NCI-H1048 (cell line): ENCODE measurements around the gene NNAT.

Experiments used
- DNase-seq: peaks from one replicate; lab custom pipeline; 2025; lab: John Stamatoyannopoulos, UW

Gene NNAT

GRCh38 chr20:37523911-37524700 lies 3.1 kb downstream of the NNAT start:
- no peak for DNase-seq

- no peak for DNase-seq
Observed at GRCh38 chr20:37524859-37525708, 4.0 kb downstream of the NNAT start.

- DNase-seq, result no peak
Observed at GRCh38 chr20:37525810-37526209, 4.8 kb downstream of the NNAT start.

DNA sequence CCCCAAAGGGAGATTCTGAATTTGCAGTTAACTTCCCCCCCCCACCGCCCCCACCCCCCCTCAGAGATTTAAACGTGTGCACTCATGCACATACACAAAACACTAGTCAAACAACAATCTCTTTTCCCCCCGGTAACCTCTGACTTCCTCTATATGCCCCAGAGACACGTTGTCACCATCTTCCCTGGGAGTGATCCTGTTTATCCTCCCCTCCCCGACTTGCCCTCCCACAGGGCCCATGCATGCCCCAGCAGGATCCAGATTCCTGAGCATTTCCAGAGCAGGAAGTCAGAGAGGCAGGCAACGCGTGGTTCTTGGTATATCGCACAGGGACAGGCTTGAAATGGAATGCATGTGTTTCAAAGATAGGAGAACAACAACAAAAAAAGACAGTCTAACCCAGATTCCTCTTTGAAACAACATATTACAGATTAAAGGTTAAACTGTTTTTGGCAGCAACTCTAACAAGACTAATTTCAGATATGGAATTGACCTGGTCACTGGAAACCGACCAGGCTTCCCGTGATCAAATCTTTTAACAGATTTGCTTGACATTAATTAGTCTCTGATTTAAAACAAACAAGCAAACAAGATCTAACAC lies 5.3 kb downstream of the NNAT start:
- no peak for DNase-seq

GRCh38 chr20:37526839-37527637 lies 6.0 kb downstream of the NNAT start:
- DNase-seq, result no peak

GRCh38 chr20:37527638-37528445 lies 6.8 kb downstream of the NNAT start, which contains the start of gene BLCAP:
Gene BLCAP, minus strand, starts transcription at chr20:37527876. Its CDS starts 8,702 bp downstream, at chr20:37519174.
- peak; percentile 51 for DNase-seq

GRCh38 chr20:37528446-37529213 lies 7.6 kb downstream of the NNAT start:
- DNase-seq, result no peak

GRCh38 chr20:37529214-37529967 lies 8.3 kb downstream of the NNAT start:
- no peak for DNase-seq

GRCh38 chr20:37529968-37530600 lies 9.0 kb downstream of the NNAT start:
- no peak for DNase-seq

DNA sequence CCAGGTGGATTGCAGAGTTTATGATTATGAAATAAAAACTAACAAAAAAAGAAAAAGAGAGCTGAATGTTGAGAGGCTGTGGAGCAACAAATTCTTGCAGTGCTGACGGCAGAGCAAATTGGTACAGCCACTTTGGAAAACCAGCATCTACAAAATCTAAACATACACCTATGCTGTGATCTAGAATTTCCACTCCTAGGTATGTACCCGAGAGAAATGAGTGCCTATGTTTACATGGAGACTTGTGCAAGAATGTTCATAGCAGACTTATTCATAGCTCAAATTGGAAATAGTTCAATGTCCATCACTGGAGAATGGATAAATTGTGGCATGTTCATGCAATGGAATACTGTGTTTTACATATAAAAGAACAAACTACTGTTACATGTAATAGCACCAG lies 9.6 kb downstream of the NNAT start:
- DNase-seq, result no peak

DNA sequence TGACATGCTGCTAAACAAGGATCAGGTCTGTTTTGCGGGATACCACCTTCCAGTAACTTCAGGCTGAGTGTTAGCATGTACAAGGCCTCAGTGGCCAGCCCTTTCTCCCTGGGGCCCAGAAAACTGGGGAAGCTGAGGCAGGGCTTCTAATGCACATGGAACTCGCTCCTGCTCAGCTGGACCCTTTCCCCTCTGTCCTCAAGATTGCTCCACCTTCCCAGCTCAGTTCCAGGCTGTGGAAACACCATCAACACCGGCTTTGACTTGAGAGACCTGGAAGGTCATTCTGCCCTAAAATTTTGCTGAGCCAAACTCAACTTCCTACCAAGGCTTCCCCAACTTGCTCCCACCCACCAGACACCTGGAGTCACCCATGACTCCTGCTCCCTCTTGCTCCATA lies 10.8 kb downstream of the NNAT start:
- DNase-seq, result no peak

GRCh38 chr20:37533154-37533715 lies 12.2 kb downstream of the NNAT start:
- DNase-seq, result no peak

GRCh38 chr20:37534401-37535157 lies 13.5 kb downstream of the NNAT start:
- peak; percentile 20 for DNase-seq

- DNase-seq, result no peak
Observed at GRCh38 chr20:37535443-37536132, 14.5 kb downstream of the NNAT start.

DNA sequence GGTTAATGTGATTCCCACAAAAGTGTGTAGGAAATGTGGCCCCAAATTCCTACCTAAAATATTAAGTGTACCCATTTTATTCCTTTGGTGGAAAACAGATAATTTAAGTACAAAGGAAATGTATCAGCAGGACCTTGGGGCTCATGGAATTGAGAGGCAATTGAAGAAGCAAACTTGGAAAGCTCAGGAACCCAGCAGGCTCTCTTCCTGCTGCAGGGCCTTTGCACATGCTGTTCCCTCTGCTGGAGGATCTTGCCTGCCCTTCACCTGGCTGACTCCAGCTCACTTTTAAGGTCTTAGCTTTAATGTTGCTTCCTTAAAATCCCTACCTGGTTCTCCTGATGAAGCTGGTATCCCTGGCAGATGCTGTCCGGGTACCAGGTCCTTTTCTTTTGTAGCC lies 16.5 kb downstream of the NNAT start:
- DNase-seq, result no peak

DNA sequence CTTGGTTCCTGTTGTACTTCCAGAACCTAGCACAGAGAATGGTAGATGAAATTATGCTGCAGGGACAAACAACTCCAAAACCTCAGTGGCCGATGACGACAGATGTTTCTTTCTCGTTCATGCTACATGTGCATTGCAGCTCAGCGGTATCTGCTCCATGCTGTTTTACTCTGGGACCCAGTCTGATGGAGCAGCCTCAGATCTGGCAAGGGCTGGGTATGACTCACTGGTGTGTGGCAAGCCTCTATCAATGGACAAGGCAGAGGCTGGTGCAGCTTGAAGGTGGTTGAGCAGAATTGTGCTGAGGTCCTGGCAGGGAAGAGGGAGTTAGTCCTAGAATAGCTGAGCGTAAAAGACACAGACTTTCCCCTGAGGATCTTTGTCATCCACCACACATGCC lies 17.0 kb downstream of the NNAT start:
- no peak for DNase-seq

DNA sequence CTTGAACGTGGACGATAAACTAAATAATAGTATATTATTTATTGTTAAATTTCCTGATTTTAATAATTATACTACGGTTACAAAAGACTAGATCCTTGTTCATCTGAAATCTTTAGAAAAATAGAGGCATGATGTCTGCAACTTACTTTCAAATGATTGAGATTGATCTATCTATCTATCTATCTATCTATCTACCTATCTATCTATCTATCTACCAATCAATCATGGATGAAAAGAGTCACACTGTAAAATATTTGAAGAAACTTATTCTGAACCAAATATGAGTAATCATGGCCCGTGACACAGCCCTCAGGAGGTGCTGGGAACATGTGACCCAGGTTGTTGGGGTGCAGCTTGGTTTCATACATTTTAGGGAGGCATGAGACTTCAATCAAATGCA lies 18.4 kb downstream of the NNAT start:
- DNase-seq, result no peak
